ENCODE measurements around the gene SOX12.
"Not testable (repeated sequence)": the region's sequence is repeated elsewhere in the genome, so short reads cannot be mapped to it uniquely, and the experiment has no call there.

SOX12 gene

DNA sequence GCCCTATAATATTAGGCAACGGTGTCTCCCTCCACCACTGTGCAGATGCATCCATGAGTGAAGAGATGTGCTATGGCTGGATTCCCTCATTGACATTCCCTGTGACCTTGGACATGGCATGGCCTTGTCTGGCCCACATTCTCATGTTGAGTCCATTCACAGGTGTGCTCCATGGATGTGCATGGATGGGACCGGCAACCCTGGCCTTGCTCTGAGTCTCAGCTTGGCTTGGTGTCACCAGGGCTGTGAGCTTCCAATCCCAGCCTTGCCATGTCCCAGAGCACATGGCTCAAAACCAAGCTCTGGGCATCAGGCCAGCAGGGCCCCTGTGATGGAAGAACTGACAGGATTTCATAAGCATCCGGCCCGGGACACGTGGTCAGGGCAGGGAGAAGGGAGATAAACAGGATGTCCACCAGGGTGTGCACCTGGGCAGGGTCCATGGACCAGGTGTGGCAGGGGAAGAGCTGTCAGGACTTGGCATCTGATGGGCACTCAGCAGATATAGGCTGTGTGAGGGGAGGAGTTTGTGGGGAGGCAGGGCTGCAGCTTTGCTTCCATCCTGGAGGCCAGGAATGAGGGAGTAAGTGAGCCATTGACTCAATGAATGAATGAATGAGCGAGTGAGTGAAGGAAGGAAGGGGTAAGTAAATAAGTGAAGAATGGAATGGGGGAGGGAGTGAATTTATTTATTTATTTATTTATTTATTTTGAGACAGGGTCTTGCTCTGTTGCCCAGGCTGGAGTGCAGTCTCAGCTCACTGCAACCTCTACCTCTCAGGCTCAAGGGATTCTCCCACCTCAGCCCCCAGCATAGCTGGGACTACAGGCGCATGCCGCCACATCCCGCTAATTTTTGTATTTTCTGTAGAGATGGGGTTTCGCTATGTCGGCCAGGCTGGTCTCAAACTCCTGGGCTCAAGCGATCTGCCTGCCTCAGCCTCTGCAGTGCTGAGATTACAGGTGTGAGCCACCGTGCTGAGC is 37.2 kb downstream of the SOX12 start:
- no peak for DNase-seq (ENCODE audit: low read depth, low spot score)

DNA sequence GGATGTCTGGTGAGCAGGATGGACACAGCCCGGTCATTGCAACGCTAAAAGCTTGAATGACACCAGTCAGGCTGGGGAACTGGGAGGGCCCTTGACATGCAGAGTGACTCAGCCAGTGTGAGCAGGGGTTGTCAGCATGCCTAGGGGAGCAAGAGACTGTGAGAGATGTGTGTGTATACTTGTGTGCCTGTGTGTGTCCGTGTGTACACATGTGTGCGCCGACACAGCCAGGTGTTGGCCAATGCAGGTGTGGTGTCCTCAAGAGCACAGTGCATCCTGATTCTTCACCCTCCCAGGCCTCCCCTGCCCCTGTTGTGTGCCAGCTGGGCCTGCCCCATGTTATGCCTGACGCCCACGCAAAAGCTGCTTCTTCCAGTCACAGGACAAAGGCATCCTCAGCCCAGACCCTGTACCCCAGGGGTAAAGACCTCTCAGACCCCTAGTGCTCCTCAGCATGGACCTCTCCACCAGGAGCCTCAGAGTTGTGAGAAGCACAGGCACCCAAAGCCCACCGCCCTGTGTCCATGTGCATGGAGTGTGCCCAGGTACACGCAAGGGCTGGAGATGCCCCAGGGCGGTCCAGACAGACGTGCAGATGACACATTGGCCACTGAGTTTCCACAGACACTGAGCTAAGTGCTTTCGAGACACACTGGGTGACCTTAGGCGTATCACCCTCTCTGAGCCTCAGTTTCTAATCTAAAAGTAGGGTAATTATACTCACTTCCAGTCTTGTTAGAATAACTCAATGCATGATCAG is 38.1 kb downstream of the SOX12 start:
- no peak for DNase-seq (ENCODE audit: low read depth, low spot score)

DNA sequence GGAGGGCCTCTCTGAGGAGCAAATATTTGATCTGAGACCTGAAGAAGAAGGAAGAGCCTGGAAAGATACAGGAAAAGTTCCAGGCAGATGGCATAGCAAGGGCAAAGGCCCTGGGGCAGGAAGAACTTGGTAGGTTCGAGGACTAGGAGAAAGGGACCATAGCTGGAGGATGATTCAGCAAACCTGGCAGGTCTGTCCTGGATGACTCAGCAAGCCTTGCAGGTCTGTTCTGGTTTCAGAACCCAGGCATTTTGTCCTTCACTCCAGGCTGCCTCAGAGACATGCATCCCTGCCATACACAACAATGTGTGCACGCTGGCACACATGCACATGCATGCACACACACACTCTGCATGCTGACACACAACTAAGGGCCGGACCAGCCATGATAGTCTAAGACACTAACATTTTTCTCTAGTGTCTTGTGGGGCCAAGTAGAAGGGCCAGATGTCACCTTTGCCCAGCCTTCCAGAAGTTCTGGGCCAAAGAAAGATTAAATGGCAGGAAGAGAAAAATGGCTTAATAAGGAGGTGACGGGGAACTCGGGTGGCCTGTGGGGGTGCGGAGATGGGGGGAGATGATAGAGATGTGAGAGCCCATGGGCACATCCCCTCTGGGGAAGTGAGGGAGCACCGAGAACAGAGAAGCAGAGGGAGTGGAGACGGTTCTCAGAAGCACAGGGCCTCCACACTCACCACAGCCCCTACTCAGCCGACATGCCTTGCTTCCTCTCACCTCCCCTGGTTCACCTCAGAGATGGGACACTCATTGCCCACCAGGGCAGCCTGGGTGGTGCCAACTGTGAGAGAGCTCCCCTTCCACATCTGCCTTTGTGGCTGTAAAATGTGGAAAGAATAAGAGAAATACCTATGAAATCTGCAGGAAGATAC is 39.8 kb downstream of the SOX12 start:
- DNase-seq (ENCODE audit: low read depth, low spot score): no peak

- DNase-seq (ENCODE audit: low read depth, low spot score): no peak
These were observed 40.8 kb downstream of the SOX12 start for GRCh38 chr20:366041-366718.

- no peak for DNase-seq (ENCODE audit: low read depth, low spot score)
These were observed 41.5 kb downstream of the SOX12 start for GRCh38 chr20:366719-367485.

- no peak for DNase-seq (ENCODE audit: low read depth, low spot score)
These were observed 42.1 kb downstream of the SOX12 start for GRCh38 chr20:367486-367887.

GRCh38 chr20:368915-369314 is 43.6 kb downstream of the SOX12 start:
- DNase-seq (ENCODE audit: low read depth, low spot score): no peak

GRCh38 chr20:370151-370600 is 44.8 kb downstream of the SOX12 start:
- no peak for DNase-seq (ENCODE audit: low read depth, low spot score)

DNA sequence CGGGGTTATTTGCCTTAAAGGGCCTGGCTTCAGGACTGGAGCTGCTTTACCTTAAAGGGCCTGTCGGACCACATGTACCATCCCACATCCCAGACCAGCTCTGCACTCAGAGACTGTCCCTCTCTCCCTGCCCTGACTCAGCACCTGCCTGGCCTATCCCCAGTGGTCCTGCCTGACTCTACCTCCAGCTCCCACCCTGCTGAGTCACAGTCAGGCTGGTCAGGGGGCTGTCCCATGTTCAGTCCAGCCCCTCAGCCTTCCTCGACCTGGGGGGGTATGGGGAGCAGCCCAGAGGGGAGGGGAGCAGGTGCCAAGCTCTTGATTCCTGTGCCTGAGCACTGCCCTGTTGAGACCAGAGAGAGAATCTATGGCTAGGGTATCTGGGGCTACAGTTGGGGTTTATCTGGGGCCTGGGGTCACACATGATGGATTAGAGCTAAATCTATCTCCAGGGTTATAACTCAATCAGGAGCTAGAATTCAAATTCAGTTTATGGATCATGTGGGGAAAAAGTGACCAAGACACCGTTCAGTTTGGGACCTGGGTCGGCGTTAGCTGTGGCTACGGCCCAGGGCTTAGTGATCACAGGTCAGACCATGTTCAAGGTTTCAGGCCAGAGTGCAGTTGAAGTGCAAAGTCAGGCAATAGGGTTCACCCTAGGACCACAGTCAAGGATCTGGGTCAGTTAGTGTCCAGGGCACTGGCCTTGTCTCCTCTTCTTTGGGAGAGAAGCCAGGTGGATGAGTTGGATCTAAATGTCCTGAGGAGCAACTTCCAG is 45.8 kb downstream of the SOX12 start:
- DNase-seq (ENCODE audit: low read depth, low spot score): no peak

DNA sequence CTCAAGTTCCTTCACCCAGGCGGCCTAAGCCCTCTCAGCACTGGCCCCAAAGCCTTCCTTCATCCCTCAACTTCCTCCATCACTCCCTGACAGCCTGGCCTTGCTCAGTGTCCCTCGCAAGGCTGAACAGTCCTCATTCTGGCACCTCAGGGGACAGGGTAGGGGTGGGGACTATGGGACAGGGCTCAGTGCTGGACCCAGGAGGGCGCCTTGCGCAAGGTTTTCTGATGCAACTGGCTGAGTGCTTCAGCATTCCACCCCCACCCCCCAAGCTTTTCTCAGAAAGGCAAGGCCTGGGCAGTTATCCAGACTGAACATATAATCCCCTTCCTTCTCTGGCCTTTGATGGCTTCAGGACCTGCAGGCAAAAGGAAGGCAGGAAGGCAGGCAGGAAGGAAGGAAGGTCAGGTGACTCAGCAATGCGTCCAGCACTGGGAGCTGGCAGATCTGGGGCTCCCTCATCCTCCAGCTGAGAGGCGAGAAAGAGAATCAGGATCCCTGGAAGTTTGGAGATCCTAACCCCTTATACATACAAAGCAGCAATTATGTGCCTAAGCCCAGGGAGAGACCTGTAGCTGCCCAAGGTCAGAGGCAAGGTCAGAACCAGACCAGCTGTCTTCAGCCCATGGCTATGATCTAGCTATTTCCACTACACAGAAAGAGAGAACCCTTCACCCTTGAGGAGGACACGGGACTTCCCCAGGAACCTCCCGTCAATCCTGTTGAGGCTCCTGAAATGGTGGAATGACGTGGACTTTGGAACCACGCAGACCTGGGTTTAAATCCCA is 46.6 kb downstream of the SOX12 start:
- no peak for DNase-seq (ENCODE audit: low read depth, low spot score)

DNA sequence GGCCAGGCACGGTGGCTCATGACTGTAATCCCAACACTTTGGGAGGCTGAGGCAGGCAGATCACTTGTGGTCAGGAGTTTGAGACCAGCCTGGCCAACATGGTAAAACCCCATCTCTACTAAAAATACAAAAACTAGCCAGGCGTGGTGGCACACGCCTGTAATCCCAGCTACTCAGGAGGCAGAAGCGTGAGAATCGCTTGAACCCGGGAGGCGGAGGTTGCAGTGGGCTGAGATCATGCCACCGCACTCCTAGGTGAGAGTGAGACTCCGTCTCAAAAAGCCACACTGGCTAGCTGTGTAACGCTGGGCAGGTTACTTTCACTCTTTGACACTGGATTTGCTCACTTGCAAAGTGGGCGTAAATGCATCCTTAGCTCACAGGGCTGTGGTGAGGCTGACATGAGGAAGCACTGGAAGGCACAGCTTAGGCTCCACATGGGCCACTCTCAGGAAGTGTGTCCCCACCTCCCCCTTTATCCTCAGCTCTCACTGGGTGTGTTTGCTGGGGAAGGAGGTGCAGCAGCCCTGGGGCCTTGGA is 47.3 kb downstream of the SOX12 start:
- not testable (repeated sequence) for DNase-seq (ENCODE audit: low read depth, low spot score)

DNA sequence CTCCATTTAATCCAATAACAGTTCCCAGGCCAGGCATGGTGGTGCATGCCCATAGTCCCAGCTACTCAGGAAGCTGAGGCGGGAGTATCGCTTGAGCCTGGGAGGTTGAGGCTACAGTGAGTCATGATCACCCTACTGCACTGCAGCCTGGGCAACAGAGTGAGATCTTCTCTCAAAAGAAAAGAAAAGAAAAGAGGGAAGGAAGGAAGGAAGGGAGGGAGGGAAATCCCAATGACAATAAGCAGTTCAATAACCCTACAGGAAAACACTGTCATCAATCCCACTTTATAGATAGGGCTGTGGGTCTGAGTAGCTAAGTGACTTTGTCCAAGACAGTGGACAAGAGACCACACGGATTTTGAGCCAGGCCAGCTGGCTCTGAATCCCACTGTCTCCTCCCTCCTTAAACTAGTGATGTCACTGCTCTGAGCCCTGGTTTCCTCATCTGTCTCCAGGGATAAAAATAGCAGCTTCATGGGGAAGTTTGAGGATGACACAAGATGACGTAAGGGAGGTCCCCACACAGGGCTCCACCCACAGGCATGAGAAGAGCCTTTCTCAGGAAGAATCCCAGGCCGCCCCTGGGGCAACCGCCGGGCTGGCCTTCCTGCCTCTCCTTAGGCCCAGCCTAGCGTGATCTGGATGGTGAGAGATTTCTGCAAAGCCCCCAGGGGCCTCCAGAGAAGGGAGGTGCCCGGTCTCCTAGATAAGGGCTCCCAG is 48.0 kb downstream of the SOX12 start:
- DNase-seq (ENCODE audit: low read depth, low spot score): no peak

- no peak for DNase-seq (ENCODE audit: low read depth, low spot score)
These were observed 50.0 kb downstream of the SOX12 start for GRCh38 chr20:375265-375889.

DNA sequence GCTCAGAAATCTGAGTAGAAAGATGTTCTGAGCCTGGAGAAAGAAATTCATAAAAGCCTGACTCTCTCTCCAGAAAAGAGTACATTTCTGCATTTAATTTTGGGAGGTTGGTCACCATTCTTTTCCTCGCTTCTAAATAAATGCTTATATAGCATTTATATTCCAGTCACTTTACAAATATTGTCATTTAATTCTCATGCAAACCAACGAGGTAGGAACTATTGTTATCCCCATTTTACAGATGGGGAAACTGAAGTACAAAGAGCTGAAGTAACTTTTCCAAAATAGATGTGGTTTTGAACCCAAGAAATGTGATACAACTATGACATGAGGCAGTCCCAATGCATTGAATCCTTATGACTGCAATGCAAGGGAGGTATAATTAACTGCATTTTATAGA is 50.7 kb downstream of the SOX12 start:
- DNase-seq (ENCODE audit: low read depth, low spot score): no peak

GRCh38 chr20:376750-377149 is 51.4 kb downstream of the SOX12 start:
- no peak for DNase-seq (ENCODE audit: low read depth, low spot score)

DNA sequence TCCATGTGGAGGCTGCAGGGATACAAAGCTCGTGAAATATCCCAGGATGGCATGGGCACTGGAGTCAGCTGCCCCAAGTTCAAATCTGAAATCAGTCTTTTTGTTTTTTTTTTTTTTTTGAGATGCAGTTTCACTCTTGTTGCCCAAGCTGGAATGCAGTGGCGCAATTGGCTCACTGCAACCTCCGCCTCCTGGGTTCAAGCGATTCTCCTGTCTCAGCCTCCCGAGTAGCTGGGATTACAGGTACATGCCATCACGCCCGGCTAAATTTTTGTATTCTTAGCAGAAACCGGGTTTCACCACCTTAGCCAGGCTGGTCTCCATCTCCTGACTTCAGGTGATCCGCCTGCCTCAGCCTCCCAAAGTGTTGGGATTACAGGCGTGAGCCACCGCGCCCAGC is 52.2 kb downstream of the SOX12 start:
- DNase-seq (ENCODE audit: low read depth, low spot score): not testable (repeated sequence)

- no peak for DNase-seq (ENCODE audit: low read depth, low spot score)
These were observed 53.6 kb downstream of the SOX12 start for GRCh38 chr20:378961-379336.

Measured in brain pericyte (primary cell).